Skeletal muscle tissue (tissue), 4 donors: ENCODE results near the gene VWA8. TPM values are rescaled to one million over a fixed set of nuclear protein-coding genes. Genes with fewer than 3 reads are reported as not detected.
A peak's percentile ranks its signal among the peaks of the same experiment; 100 is the strongest.

Experiments used
- H3K27ac ChIP-seq: one replicate; pipeline ENCODE4 v1.7.0; 2013; ENCODE audit warnings: mild to moderate bottlenecking, low read depth, low read length, inconsistent platforms
- H3K27me3 ChIP-seq, 3 donors: one replicate each; pipeline ENCODE4 v1.7.0; 2013; ENCODE audit warnings: low read length in 3 of 3; ENCODE audit not compliant: control insufficient read depth in 3 of 3, insufficient read depth in 3 of 3
- H3K36me3 ChIP-seq, 3 donors: one replicate each; pipeline ENCODE4 v1.7.0; 2013; ENCODE audit warnings: low read length in 3 of 3; ENCODE audit not compliant: control insufficient read depth in 3 of 3, insufficient read depth in 3 of 3
- H3K4me1 ChIP-seq, 3 donors: one replicate each; pipeline ENCODE4 v1.7.0; 2013; ENCODE audit warnings: low read length in 3 of 3, mild to moderate bottlenecking in 3 of 3; ENCODE audit not compliant: control insufficient read depth in 3 of 3, insufficient read depth in 3 of 3
- H3K4me3 ChIP-seq, 3 donors: one replicate each; pipeline ENCODE4 v1.7.0; 2013; ENCODE audit warnings: low read length in 3 of 3
- H3K9ac ChIP-seq, 3 donors: one replicate each; pipeline ENCODE4 v1.7.0; 2013; ENCODE audit warnings: low read length in 3 of 3, mild to moderate bottlenecking in 3 of 3, moderate library complexity in 2 of 3, low read depth in 1 of 3
- H3K9me3 ChIP-seq, 3 donors: one replicate each; pipeline ENCODE4 v1.7.0; 2013; ENCODE audit warnings: low read length in 3 of 3; ENCODE audit not compliant: control insufficient read depth in 3 of 3
- total RNA-seq: library from RNA; depleted of rRNA; stranded (reverse); fragments of >200 nt; gene quantifications from one replicate; pipeline ENCODE4 v1.2.3, GENCODE V29; 2014
- donor health status: Osteomylitis.

Gene VWA8
- total RNA-seq, 1 donor from 2014 or later = 49.1 TPM

DNA sequence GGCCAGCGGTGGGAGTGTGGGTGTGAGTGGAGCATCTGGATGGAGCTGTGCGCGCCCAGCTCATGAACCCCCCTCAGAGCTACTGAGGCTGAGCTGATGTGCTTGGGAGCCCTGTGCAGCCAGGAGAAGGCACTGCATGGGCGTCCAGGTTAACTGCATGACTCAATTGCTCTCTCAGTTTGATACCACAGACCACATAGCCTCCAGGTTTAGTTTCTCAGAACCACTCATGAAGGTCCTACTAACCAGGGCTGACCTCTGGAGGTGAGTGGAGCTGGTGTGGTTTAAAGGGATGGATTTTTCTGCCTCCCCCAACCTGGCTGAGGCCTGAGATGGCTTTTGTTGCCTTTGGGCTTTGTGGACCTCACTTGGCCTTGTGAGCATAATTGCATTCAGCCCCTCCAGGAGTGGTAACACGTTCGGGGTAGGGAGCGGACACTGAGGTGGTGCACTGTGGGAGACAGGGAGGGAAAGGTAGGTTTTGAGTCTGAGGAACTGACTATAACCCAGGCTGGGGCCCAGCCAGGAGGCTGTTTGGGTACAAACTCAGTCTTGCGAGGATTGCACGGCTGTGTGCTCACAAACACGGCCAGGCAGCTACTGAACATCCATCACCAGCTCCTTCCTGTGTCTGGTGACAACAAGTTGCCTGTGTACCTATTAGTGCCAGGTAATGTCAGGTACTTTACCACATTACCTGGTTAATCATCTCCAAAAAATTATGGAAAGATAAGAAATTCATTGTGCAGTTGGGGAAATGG lies 406.1 kb downstream of the VWA8 start:
- no peaks in the 10 kb centered on the region for H3K36me3 ChIP-seq

DNA sequence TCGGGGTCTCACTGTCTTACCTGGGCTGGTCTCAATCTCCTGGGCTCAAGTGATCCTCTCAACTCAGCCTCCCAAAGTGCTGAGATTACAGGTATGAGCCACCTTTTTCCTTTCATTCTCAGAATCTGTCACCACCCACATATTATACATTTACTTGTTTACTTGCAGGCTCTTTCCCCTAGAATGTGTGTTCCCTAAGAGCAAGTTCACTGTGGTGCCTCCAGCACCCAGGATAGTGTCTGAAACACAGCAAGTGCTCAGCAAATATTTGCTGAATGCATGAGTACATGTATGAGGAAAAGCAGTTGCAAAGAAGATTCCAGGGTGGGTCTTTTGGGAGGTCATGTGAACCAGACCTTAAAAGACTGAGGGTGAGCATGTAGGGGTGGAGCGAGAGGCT lies 406.7 kb downstream of the VWA8 start:
- Histone ChIP-seq H3K27ac (no peak overlapping the region), H3K27me3 (peaks cover 0 to 5% (median 0%) of the 10 kb centered on the region in 3 donors), H3K4me1 (no peaks in the 10 kb centered on the region), H3K36me3 (no peaks in the 10 kb centered on the region), H3K4me3 (no peak overlapping the region), H3K9me3 (no peaks in the 10 kb centered on the region), H3K9ac (no peak overlapping the region)

More for the DNA sequence above, 406.1 kb downstream of the VWA8 start:
- Histone ChIP-seq H3K4me3 (no peak overlapping the region), H3K27ac (no peak overlapping the region), H3K27me3 (peaks cover 0 to 5% (median 0%) of the 10 kb centered on the region in 3 donors), H3K9me3 (no peaks in the 10 kb centered on the region), H3K4me1 (no peaks in the 10 kb centered on the region), H3K9ac (no peak overlapping the region)

DNA sequence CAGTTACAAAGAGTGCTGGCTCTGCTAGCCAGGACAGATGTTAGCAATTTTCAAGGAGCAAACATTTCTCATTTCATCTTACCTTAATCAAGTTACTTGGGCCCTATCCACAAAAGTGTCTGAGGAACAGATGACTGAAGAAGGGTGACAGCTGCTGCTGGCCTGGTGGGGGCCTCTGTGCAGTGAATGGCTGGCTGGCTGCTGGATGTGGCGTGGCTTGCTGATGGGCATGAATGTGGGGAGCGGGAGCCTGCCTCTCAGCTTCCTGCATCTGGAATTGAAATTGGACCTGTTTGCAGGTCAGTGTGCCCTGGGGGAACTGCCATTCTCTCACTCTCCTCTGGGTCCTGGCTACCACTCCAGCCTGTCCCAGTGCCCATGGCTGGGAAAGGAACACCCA lies 408.9 kb downstream of the VWA8 start:
- peaks cover 0 to 5% (median 0%) of the 10 kb centered on the region in 3 donors for H3K27me3 ChIP-seq
- no peak overlapping the region for H3K4me3 ChIP-seq
- no peaks in the 10 kb centered on the region for H3K9me3 ChIP-seq
- no peaks in the 10 kb centered on the region for H3K36me3 ChIP-seq
- no peak overlapping the region for H3K27ac ChIP-seq
- no peak overlapping the region for H3K9ac ChIP-seq
- peaks cover 0 to 9% (median 9%) of the 10 kb centered on the region in 3 donors for H3K4me1 ChIP-seq

DNA sequence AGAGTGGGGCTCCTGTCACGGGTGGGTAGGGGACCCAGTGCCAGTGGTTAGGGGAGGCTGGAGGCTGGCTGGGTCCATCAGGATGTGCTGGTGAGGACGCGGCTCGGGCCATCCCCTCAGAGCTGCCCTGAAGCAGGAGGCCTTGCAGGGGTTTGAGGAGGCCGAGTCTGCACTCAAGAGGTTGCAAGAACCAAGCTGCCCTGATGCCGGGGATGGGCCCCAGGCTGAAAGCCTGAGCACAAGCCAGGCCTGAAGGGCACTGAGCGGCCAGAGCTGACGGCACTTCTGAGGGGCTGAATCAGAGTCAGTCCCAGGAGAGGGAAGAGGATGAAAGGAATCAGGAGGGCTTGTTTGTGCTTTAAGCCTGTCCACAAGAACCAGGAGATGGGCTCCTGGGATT lies 410.6 kb downstream of the VWA8 start:
- Histone ChIP-seq H3K27me3 (peaks cover 0 to 5% (median 0%) of the 10 kb centered on the region in 3 donors), H3K9me3 (no peaks in the 10 kb centered on the region), H3K9ac (no peak overlapping the region), H3K36me3 (no peaks in the 10 kb centered on the region), H3K4me1 (peaks cover 0 to 11% (median 9%) of the 10 kb centered on the region in 3 donors), H3K27ac (no peak overlapping the region), H3K4me3 (no peak overlapping the region)

DNA sequence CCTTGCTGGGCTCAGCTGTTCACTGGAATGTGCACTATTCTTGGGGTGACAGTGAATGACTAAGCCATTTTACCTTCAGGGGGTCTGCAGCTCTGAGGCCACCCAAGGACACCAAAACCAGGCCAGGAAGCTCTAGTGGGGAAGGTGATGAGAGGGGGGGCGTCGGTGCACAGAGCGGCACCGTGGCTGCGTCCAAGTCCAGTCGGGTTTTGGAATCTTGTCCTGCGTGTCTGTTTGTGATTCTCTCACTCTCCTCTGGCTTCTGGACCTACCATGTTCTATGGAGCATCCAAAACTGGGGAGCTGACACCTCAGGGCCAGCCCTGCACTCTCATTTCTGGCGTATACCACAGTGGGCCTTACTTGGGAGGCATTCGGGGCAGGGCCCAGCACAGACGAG lies 411.4 kb downstream of the VWA8 start:
- Histone ChIP-seq H3K36me3 (no peaks in the 10 kb centered on the region), H3K9ac (no peak overlapping the region), H3K27ac (no peak overlapping the region), H3K9me3 (no peaks in the 10 kb centered on the region), H3K4me3 (no peak overlapping the region), H3K4me1 (peaks cover 0 to 11% (median 9%) of the 10 kb centered on the region in 3 donors), H3K27me3 (peaks cover 0 to 4% (median 0%) of the 10 kb centered on the region in 3 donors)

DNA sequence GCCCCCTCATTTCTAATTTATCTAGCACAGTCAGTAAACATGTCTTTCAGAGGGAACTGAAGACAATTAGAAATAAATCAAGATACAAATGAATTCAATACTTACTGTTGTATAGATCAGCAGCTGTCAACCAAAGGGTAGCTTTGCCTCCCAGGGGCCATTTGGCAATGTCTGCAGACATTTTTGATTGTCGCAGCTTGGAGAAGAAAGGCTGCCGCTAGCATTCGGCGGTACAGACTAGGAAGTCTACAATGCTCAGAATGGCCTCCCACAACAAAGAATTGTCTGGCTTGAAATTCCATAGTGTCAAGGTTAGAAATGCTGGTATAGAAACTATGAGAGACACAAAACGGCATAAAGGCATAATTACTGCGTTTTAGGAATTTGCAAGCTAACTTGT lies 412.0 kb downstream of the VWA8 start:
- no peaks in the 10 kb centered on the region for H3K9me3 ChIP-seq

DNA sequence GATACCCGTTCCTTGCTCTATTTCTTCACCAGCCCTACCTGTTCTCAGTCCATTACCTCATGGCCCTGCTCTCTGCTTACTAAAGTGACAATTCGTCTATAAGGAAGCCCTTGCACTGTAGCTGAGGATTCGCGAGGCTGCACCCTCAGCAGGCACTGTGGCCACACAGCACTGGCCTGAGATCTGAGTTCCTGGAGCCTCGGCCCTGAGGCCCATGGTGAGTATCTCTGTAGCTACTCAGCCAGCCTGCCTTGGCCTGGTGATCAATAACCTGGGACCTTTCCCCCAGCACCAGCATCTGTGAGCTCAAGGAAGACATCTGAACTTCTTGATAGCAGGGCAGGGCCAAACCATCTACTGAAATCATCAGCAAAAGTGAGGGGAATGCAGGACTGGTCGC lies 412.9 kb downstream of the VWA8 start:
- Histone ChIP-seq H3K27me3 (no peaks in the 10 kb centered on the region), H3K36me3 (no peaks in the 10 kb centered on the region), H3K4me1 (peaks cover 0 to 11% (median 9%) of the 10 kb centered on the region in 3 donors), H3K9me3 (no peaks in the 10 kb centered on the region), H3K9ac (no peak overlapping the region), H3K27ac (no peak overlapping the region), H3K4me3 (no peak overlapping the region)

More for the DNA sequence above, 412.0 kb downstream of the VWA8 start:
- peaks cover 0 to 11% (median 9%) of the 10 kb centered on the region in 3 donors for H3K4me1 ChIP-seq
- no peak overlapping the region for H3K27ac ChIP-seq
- H3K9ac ChIP-seq = no peak overlapping the region
- H3K36me3 ChIP-seq = no peaks in the 10 kb centered on the region
- H3K27me3 ChIP-seq = no peaks in the 10 kb centered on the region
- H3K4me3 ChIP-seq = no peak overlapping the region

DNA sequence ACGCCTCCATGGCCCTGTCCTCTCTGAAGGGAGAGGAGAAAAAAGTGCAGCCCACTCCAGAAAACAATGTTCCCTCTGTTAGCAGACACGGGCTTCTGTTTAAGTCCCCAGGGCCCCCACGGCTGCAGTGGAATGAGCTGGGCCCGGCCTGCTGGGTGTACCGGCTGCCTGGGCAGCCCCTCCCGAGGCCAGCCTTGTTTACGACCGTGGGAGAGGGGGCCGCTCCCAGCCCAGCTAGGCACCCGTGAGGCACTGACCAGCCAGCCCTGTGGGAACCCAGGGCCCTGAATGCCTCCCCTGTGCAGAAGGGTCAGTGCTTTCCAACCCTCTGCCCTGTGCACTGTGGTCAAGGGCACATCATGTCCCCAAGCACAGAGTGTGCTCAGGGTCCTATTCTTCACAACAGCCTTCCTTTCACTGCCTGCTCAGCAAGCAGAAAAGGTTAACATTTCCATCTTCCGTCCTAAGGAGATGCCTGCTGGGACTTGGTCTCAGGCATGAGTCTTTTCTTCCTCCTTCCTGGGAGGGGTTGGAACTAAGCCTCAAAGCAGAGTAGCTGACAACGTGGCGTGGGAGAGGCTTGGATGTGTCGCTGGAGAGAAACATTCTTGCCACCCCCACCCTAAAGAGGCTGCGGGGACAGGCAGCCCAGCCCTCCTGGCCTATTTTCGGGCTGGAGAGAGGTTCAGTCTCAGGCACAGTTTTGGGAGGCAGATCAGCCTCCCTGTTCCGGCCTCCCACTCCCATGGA lies 413.5 kb downstream of the VWA8 start:
- Histone ChIP-seq H3K27ac (no peak overlapping the region), H3K27me3 (no peaks in the 10 kb centered on the region), H3K4me1 (peaks cover 0 to 11% (median 9%) of the 10 kb centered on the region in 3 donors), H3K4me3 (peak overlapping the region in 2 of 3 donors; percentile 2 to 6), H3K36me3 (no peaks in the 10 kb centered on the region), H3K9me3 (no peaks in the 10 kb centered on the region), H3K9ac (peak overlapping the region in 1 of 3 donors; percentile 40)

DNA sequence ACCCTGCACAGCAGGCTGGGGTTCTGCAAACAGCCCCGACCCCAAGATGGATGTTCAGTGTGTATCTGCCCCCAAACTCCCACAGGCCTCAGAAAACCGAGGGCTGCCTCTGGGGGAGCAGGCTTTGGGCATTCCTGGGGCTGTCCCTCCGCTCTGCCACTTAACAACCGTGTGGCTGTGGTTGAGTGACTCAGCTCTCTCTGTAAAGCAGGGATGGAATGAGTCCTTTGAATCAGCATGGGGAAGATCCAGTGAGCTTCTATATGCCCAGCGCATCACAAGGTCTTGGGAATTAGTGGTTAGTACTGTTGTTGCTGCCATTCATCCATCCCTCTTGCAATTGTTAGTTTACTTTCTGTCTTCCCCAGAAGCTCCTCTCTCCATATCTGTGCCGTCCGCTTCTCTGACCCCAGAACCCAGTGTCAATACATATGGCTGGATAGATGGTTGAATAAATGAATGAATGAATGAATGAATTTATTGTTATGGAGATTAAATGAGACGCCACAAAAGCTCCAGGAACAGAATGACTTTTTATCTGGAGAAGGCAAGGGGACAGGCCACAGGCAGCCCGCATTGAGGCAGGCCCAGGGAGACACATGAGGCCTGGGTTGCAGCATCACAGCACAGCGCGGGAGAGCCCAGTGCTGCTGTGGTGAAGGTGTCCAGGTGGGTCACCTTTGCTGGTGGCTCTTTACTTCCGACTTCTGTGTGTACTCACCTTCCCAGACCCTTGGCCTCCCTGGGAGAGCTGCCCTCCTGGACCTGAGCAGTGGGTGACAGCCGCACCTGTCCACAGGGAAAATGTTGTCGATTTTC lies 414.3 kb downstream of the VWA8 start:
- H3K27ac ChIP-seq = no peak overlapping the region
- H3K4me1 ChIP-seq = peaks cover 0 to 11% (median 9%) of the 10 kb centered on the region in 3 donors
- no peaks in the 10 kb centered on the region for H3K9me3 ChIP-seq
- no peak overlapping the region for H3K4me3 ChIP-seq
- H3K9ac ChIP-seq = no peak overlapping the region
- peaks cover 0 to 2% (median 0%) of the 10 kb centered on the region in 3 donors for H3K27me3 ChIP-seq
- no peaks in the 10 kb centered on the region for H3K36me3 ChIP-seq
